A549 (cell line): ENCODE measurements around the gene HSPH1.

Source experiments
- BHLHE40 ChIP-seq: IDR thresholded peaks from 2 replicates; pipeline ENCODE4 v1.6.1; 2012; ENCODE audit warnings: low read depth, low read length, inconsistent platforms
- HOXA7 ChIP-seq: fragments of 250-450 bp; sonication (Bioruptor Pico); IDR thresholded peaks from 2 replicates; pipeline ENCODE4 v1.5.0; 2020; ENCODE audit warnings: mild to moderate bottlenecking, moderate library complexity
- MAZ ChIP-seq: fragments of 150-350 bp; IDR thresholded peaks from 2 replicates; pipeline ENCODE4 v1.6.1; 2014; ENCODE audit warnings: antibody characterized with exemption, low read depth, low read length, borderline replicate concordance
- POLR2A ChIP-seq: IDR thresholded peaks from 2 replicates; pipeline ENCODE4 v1.6.1; 2012; ENCODE audit warnings: mild to moderate bottlenecking, low read length
- RAD21 ChIP-seq, 2 experiments: fragments of >200 bp in 1 of 2; sonication (Bioruptor Twin) in 1 of 2; formaldehyde crosslinking in 1 of 2; IDR thresholded peaks in 1 of 2; conservative IDR thresholded peaks in 1 of 2; 2 replicates in 1 of 2; 3 replicates in 1 of 2; pipeline ENCODE4 v1.6.1; 2012 to 2018; ENCODE audit warnings: inconsistent platforms in 1 of 2
- SMC3 ChIP-seq: fragments of >200 bp; sonication (Bioruptor Twin); formaldehyde crosslinking; IDR thresholded peaks from 3 replicates; pipeline ENCODE4 v1.6.1; 2018; ENCODE audit warnings: inconsistent platforms
- TF ChIP-seq, protein P1 (sequence below): fragments of >200 bp; sonication (Bioruptor Twin); formaldehyde crosslinking; IDR thresholded peaks from 3 replicates; pipeline ENCODE4 v1.5.1; 2016

DNA sequence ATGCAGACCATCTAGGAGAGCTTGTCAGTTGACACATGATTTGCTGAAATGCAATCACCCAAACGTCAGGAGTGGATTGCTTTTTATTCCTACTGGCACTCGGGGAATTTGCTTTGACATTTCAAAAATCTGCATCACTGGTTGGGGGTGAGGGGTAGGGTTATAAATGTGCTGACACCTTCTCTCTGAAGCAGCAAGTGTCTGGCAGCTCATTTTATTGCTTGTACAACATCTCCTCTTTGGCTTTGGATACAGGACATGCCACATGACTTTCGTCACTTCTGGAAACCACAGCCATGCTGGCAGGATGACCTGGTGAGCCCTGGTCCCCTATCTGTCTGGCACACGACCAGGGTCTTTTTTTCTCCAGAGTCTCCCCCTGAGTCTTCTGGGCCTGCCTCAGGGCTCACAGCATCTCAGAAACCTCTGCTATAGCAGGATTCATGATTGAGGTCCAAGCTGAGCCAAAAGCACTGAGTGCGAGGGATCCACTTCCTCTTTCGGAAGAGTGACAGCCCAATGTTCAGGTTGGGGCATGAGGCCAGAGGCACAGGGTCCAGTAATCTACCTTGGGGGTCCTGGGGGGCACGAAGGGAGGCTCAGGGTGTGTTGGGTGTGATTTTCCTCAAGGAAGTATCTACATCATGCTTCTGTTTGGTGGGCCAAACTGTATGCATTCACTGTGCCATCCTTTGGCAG, 60.1 kb downstream of the HSPH1 start:
- TF ChIP-seq BHLHE40 (no peak), SMC3 (no peak), MAZ (no peak), POLR2A (no peak), HOXA7 (no peak), RAD21 (conservative IDR thresholded peaks at IDR 0.05 in 1 of 2, IDR thresholded peaks at IDR 0.05 in 1 of 2) (no peak)
- TF ChIP-seq, protein P1, sequence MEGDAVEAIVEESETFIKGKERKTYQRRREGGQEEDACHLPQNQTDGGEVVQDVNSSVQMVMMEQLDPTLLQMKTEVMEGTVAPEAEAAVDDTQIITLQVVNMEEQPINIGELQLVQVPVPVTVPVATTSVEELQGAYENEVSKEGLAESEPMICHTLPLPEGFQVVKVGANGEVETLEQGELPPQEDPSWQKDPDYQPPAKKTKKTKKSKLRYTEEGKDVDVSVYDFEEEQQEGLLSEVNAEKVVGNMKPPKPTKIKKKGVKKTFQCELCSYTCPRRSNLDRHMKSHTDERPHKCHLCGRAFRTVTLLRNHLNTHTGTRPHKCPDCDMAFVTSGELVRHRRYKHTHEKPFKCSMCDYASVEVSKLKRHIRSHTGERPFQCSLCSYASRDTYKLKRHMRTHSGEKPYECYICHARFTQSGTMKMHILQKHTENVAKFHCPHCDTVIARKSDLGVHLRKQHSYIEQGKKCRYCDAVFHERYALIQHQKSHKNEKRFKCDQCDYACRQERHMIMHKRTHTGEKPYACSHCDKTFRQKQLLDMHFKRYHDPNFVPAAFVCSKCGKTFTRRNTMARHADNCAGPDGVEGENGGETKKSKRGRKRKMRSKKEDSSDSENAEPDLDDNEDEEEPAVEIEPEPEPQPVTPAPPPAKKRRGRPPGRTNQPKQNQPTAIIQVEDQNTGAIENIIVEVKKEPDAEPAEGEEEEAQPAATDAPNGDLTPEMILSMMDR: no peak
